Lower lobe of right lung (tissue), 2 donors: Measurements from ENCODE around the gene XPNPEP1. TPM values are rescaled to one million over a fixed set of nuclear protein-coding genes. Genes with fewer than 3 reads are reported as not detected.

Experiments used
- ATAC-seq, 2 donors: fragments of 200-7000 bp; cut with Tn5 transposase; one replicate each; pipeline ENCODE4 v1.9.1; 2020 to 2022; ENCODE audit warnings: mild to moderate bottlenecking in 2 of 2, moderate library complexity in 2 of 2
- DNase-seq: peaks from one replicate; pipeline ENCODE4 v3.0.0-alpha.2; 2020
- H3K27ac ChIP-seq: fragments of 200-600 bp; one replicate; pipeline ENCODE4 v1.8.0; 2022
- H3K27me3 ChIP-seq: fragments of 200-600 bp; one replicate; pipeline ENCODE4 v1.8.0; 2022; ENCODE audit warnings: low read depth
- H3K36me3 ChIP-seq: fragments of 200-600 bp; one replicate; pipeline ENCODE4 v1.8.0; 2022; ENCODE audit warnings: mild to moderate bottlenecking
- H3K4me1 ChIP-seq: fragments of 200-600 bp; one replicate; pipeline ENCODE4 v1.8.0; 2022
- H3K4me3 ChIP-seq: fragments of 200-600 bp; one replicate; pipeline ENCODE4 v1.8.0; 2022; ENCODE audit warnings: mild to moderate bottlenecking
- H3K9me3 ChIP-seq: fragments of 200-600 bp; one replicate; pipeline ENCODE4 v1.8.0; 2022
- CTCF ChIP-seq: fragments of 200-600 bp; IDR thresholded peaks from one replicate; pipeline ENCODE4 v1.8.0; 2022; ENCODE audit warnings: antibody characterized with exemption, mild to moderate bottlenecking
- intact Hi-C: fragments of 100-400 bp; cut with DNase I; formaldehyde crosslinking; loops from one replicate; pipeline ENCODE4 v1.11.0; 2022
- total RNA-seq: library from RNA; stranded (reverse); fragmentation: NEBNext Ultra II Directional; extraction: Animal tissue kit (Norgen Biotek cat#: 25700); gene quantifications from one replicate; pipeline ENCODE4 v1.2.1, GENCODE V29; 2021
- donor health status: DM: no; HTN: yes; CAD: no; lungs with severe emphysema.

XPNPEP1 gene
- total RNA-seq, 1 donor from 2014 or later: 52.1 TPM

- Histone ChIP-seq H3K4me3 (no peak overlapping the region), H3K36me3 (peaks cover 31% of the 10 kb centered on the region), H3K9me3 (no peaks in the 10 kb centered on the region), H3K27ac (no peak overlapping the region), H3K27me3 (no peaks in the 10 kb centered on the region), H3K4me1 (peaks cover 11% of the 10 kb centered on the region)
- intact Hi-C loops: no loop called here
- TF ChIP-seq CTCF: no peak
- no peak for ATAC-seq
- DNase-seq: no peak
Measured at GRCh38 chr10:109911903-109912302, 11.4 kb downstream of the XPNPEP1 start.

GRCh38 chr10:109906316-109906715 lies 17.0 kb downstream of the XPNPEP1 start:
- no peak overlapping the region for H3K4me3 ChIP-seq
- peaks cover 21% of the 10 kb centered on the region for H3K4me1 ChIP-seq
- H3K9me3 ChIP-seq: no peaks in the 10 kb centered on the region
- TF ChIP-seq CTCF: no peak
- ATAC-seq: no peak
- H3K27me3 ChIP-seq: no peaks in the 10 kb centered on the region
- DNase-seq: no peak
- no peak overlapping the region for H3K27ac ChIP-seq
- intact Hi-C loops: no loop called here
- H3K36me3 ChIP-seq: peaks cover 33% of the 10 kb centered on the region

- Histone ChIP-seq H3K27me3 (no peaks in the 10 kb centered on the region), H3K27ac (no peak overlapping the region), H3K4me3 (no peak overlapping the region), H3K9me3 (no peaks in the 10 kb centered on the region), H3K4me1 (peaks cover 34% of the 10 kb centered on the region), H3K36me3 (peaks cover 33% of the 10 kb centered on the region)
- intact Hi-C loops: no loop called here
- DNase-seq (no peak), ATAC-seq (no peak)
- TF ChIP-seq CTCF: no peak
Measured at GRCh38 chr10:109904397-109904796, 18.9 kb downstream of the XPNPEP1 start.

- H3K4me1 ChIP-seq: peaks cover 45% of the 10 kb centered on the region
- TF ChIP-seq CTCF: no peak
- H3K9me3 ChIP-seq: no peaks in the 10 kb centered on the region
- DNase-seq: no peak
- peak overlapping the region; percentile 77 for H3K27ac ChIP-seq
- peaks cover 33% of the 10 kb centered on the region for H3K36me3 ChIP-seq
- H3K4me3 ChIP-seq: peak overlapping the region; percentile 14
- intact Hi-C loops: no loop called here
- peak; percentile 9 to 29 for ATAC-seq
- H3K27me3 ChIP-seq: no peaks in the 10 kb centered on the region
Measured at GRCh38 chr10:109902992-109903947, 20.0 kb downstream of the XPNPEP1 start.

- Histone ChIP-seq H3K27ac (peak overlapping the region; percentile 47), H3K36me3 (peaks cover 4% of the 10 kb centered on the region), H3K4me3 (no peak overlapping the region), H3K4me1 (peaks cover 60% of the 10 kb centered on the region), H3K9me3 (no peaks in the 10 kb centered on the region), H3K27me3 (no peaks in the 10 kb centered on the region)
- no peak for TF ChIP-seq CTCF
- no peak for DNase-seq
- peak; percentile 49 to 62 for ATAC-seq
- intact Hi-C loops: no loop called here
Measured at GRCh38 chr10:109899356-109900331, 23.7 kb downstream of the XPNPEP1 start.
